Esophagus (tissue), 2 donors: ENCODE data around the gene TBX1. TPM values are rescaled to one million over a fixed set of nuclear protein-coding genes. Genes with fewer than 3 reads are reported as not detected.

Experiments
- H3K27ac ChIP-seq, 2 donors: one replicate each; pipeline ENCODE4 v1.5.1; 2013; ENCODE audit warnings: low read depth in 2 of 2, mild to moderate bottlenecking in 2 of 2, inconsistent platforms in 1 of 2, low read length in 1 of 2, moderate library complexity in 1 of 2
- H3K27me3 ChIP-seq, 2 donors: one replicate each; pipeline ENCODE4 v1.6.1; 2013; ENCODE audit warnings: low read length in 2 of 2, control low read depth in 1 of 2, mild to moderate bottlenecking in 1 of 2; ENCODE audit not compliant: insufficient read depth in 2 of 2, control insufficient read depth in 1 of 2
- H3K36me3 ChIP-seq, 2 donors: one replicate each; pipeline ENCODE4 v1.6.1; 2013; ENCODE audit warnings: low read length in 1 of 2; ENCODE audit not compliant: control insufficient read depth in 2 of 2, insufficient read depth in 2 of 2
- H3K4me1 ChIP-seq, 2 donors: one replicate each; pipeline ENCODE4 v1.6.1; 2013; ENCODE audit warnings: low read length in 1 of 2; ENCODE audit not compliant: control insufficient read depth in 2 of 2, insufficient read depth in 2 of 2
- H3K4me3 ChIP-seq, 2 donors: one replicate each; pipeline ENCODE4 v1.5.1; 2013; ENCODE audit warnings: low read length in 2 of 2, mild to moderate bottlenecking in 2 of 2, low read depth in 1 of 2, moderate library complexity in 1 of 2
- H3K9me3 ChIP-seq, 2 donors: one replicate each; pipeline ENCODE4 v1.6.1; 2013; ENCODE audit warnings: mild to moderate bottlenecking in 2 of 2, low read depth in 1 of 2, low read length in 1 of 2, moderate library complexity in 1 of 2; ENCODE audit not compliant: control insufficient read depth in 2 of 2, insufficient read depth in 1 of 2
- WGBS, 2 donors: extraction: QIAGEN DNeasy Blood & Tissue Kit; methylation state at CpG; one replicate each; pipeline ENCODE4 v1.1.7; 2013; 5-methylcytosine and 5-hydroxymethylcytosine counted together
- polyA plus RNA-seq, 2 donors: library from polyadenylated mRNA; stranded (reverse); fragments of 200-250 nt; gene quantifications; one replicate each; pipeline ENCODE4 v1.2.3, GENCODE V29; 2013
- donor health status: healthy with polysubstance abuse.
- donor health status: Bipolar disorder and iron deficiency.

Gene TBX1
- 1 to 10 TPM; 1.2 to 1.3 TPM for polyA plus RNA-seq

DNA sequence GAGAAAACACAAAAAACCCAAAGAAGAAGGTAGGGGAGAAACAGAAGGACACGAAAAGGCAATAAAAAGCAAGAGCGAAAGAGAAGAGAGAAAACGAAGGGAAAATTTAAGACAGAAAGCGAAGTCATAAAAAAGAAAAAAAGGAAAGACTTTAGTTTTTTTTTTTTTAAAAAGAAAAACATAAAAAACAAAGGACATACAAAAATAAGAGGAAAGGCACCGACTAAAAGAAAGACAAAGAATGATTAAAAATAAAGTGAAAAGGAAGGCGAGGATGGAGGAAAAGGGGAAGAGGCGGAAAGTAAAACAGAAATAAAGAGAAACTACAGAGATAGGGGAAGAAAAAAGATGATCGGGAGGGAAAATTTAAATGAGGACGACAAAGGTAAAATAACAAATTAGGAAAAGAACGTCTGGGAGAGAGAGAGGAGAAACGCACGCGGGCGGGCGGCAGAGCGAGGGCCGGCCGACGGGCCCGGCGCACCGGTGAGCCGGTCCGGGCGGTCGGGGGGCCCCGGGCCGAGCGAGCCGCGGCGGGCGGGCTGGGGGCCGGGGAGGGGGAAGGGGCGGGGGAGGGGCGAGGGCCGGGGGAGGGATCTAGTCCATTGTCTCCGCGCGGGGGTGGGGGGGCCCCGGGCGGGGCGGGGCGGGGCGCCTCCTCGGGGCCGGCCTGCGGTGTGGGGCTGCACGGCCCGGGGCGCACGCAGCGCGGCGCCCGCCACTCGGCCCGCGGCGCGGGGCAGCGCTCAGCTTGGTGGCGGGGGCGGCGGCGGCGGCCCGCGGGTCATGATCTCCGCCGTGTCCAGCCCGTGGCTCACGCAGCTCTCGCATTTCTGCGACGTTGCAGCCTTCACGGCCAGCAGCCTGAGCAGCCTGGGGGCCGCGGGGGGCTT lies at the start of gene TBX1:
TBX1 (plus strand) TSS at position 721 of the 893 bp plus-strand sequence; CDS start at position 787, 66 bp downstream.
- H3K4me1 ChIP-seq: peaks cover 13 to 26% of the 10 kb centered on the region in 2 donors
- 5 to 15% methylated on average over 16 to 64 of the region's 79 CpGs for WGBS, 2 donors
- peaks cover 0 to 39% of the 10 kb centered on the region in 2 donors for H3K27me3 ChIP-seq
- H3K27ac ChIP-seq: no peak within 1 kb of the TSS
- peak within 1 kb of the TSS in 1 of 2 donors; percentile 50 for H3K4me3 ChIP-seq
- H3K36me3 ChIP-seq: no peaks in the 10 kb centered on the region
- no peaks in the 10 kb centered on the region for H3K9me3 ChIP-seq

DNA sequence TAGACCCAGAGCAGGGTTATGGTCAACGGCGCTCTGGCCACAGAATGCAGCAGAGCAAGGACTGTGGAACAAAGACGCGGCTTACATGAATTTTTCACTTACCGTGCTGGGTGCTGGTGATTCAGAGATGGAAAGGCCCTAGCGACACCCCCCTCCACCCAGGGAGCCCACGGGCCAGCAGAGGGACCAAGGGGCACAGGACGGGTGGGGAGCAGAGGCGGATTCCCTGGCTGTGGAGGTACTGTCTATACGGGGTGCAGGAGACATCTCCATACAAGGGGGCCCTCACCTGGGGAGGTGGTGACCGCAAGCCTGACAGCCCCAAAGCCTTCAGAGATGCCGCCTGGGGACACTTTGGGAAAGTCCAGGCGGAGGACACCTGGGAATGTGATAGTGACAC lies 47.3 kb upstream of the TBX1 start:
- peaks cover 3 to 12% of the 10 kb centered on the region in 2 donors for H3K4me1 ChIP-seq

DNA sequence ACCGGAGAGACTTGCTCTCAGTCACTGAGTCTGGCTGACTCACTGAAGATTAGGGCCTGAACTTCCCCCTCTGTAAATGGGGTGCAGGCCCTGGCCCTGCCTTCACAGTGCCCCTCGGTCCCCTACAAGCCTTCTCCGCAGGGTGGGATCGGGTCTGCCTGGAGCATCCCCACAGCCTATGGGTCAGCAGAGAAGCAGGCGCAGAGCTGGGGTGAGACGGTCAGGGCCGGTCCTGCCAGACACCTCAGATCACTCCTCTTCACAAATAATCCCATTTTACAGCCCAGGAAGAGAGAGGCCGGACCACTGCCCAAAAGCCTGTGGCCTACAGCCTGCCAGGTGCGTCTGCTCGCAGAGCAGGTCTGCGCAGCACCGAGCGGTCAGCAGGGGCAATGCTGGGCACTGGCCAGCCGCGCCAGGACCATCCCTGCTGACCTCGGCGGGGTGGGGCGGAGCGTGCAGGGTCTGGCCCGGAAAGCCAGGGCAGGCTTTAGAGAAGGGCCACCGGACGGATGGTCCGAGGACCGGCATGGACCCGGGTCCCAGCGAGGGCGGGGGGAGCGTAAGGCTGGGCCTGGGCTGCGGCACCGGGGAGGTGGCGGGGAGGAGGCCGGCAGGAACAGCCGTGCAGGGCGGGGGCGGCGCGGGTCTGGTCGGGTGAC lies 46.8 kb upstream of the TBX1 start:
- Histone ChIP-seq H3K4me3 (peak overlapping the region; percentile 21 to 63), H3K36me3 (no peaks in the 10 kb centered on the region), H3K4me1 (peaks cover 7 to 18% of the 10 kb centered on the region in 2 donors), H3K27ac (peak overlapping the region in 1 of 2 donors; percentile 47), H3K27me3 (no peaks in the 10 kb centered on the region), H3K9me3 (no peaks in the 10 kb centered on the region)
- 26 to 35% methylated on average over 26 to 38 of the region's 38 CpGs for WGBS, 2 donors

More for the DNA sequence above, 47.3 kb upstream of the TBX1 start:
- 89 to 91% methylated on average over 13 of the region's 13 CpGs for WGBS, 2 donors
- H3K4me3 ChIP-seq: no peak overlapping the region
- H3K9me3 ChIP-seq: no peaks in the 10 kb centered on the region
- no peaks in the 10 kb centered on the region for H3K27me3 ChIP-seq
- H3K36me3 ChIP-seq: no peaks in the 10 kb centered on the region
- H3K27ac ChIP-seq: no peak overlapping the region

DNA sequence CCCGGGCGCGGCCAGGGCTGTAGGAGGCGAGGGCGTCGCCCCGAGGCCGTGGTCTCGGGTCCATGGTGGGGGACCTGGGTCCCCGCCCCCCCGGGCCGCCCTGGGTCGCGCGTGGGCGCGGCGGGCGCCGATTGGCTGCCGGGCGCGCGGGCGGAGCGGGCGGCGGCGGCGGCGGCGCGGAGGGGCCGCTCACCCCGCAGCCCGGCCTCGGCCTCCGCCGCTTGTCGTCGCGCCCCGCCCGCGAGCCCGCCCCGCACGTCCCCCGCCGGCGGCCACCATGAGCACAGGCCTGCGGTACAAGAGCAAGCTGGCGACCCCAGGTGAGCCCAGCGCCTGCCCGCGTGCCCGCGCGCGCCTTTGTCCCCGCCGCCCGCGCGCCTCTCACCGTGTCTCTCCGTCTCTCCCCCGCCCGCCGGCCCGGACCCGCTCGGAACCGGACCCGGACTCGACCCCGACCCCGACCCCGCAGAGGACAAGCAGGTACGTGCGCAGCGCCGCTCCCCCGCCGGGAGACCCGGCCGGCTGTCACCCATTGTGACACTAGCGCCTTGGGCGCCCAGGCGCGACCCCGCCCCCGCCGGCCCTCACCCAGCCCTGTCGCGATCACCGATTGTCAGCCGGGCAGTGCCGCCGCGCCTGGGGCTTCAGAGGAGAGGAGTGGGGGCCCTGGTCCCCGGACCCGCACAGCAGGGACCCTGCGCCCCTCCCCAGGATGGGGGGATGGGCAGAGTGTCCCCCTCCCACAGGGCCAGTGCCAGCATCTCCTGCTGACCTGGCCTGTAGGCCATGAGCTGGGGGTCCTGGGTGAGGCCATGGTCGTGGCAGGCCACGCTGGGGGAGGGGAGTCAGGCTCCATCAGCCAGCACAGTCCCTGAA lies 46.0 kb upstream of the TBX1 start, which contains the start of gene SEPTIN5:
SEPTIN5 (plus strand) TSS at position 192 of the 876 bp plus-strand sequence; CDS start at position 278, 86 bp downstream.
- Histone ChIP-seq H3K4me3 (peak within 1 kb of the TSS; percentile 63 to 73), H3K27ac (peak within 1 kb of the TSS; percentile 16 to 47), H3K9me3 (no peaks in the 10 kb centered on the region), H3K4me1 (peaks cover 7 to 16% of the 10 kb centered on the region in 2 donors), H3K27me3 (peaks cover 0 to 2% of the 10 kb centered on the region in 2 donors), H3K36me3 (no peaks in the 10 kb centered on the region)
- WGBS, 2 donors: 1 to 2% methylated on average over 63 to 106 of the region's 106 CpGs

DNA sequence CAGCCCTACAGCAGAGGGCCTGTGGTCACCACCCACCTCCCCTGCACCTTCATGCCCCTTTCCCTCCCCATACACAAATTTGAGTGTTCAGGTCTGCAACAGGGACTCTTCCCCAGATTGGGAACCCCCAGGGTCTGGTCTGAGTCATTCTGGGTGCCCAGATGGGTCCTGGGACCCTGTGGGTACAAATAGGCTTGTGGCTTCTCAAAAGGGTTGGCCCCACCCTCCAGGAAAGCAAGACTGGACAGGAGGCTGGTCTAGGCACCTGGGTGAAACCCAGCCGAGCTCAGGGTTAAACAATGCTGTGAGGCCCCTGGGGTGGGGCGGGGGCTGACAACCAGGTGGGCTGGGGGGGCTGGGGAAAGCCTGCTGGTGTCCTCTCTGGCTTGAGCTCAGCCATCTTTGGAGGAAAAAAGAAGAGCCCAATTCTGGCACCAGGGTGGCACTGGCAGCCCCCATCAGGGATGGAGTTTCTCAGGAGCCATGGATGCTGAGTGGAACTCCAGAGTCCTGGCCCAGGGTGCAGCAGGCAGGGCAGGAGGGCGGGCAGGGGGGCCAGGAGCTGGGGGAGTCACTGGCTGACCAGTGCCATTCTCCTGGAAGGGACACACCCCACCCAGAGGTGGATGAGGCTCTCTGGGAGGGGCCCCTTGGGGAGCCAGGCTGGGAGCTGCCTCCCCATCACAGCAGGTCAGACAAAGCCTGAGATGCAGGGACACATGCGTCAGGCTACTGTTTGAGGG lies 45.2 kb upstream of the TBX1 start:
- peaks cover 7 to 16% of the 10 kb centered on the region in 2 donors for H3K4me1 ChIP-seq
- H3K27me3 ChIP-seq: peaks cover 0 to 2% of the 10 kb centered on the region in 2 donors
- no peaks in the 10 kb centered on the region for H3K9me3 ChIP-seq
- 66 to 74% methylated on average over 4 of the region's 4 CpGs for WGBS, 2 donors
- peaks cover 0 to 6% of the 10 kb centered on the region in 2 donors for H3K36me3 ChIP-seq
- H3K27ac ChIP-seq: peak overlapping the region in 1 of 2 donors; percentile 24
- peak overlapping the region; percentile 63 to 73 for H3K4me3 ChIP-seq

DNA sequence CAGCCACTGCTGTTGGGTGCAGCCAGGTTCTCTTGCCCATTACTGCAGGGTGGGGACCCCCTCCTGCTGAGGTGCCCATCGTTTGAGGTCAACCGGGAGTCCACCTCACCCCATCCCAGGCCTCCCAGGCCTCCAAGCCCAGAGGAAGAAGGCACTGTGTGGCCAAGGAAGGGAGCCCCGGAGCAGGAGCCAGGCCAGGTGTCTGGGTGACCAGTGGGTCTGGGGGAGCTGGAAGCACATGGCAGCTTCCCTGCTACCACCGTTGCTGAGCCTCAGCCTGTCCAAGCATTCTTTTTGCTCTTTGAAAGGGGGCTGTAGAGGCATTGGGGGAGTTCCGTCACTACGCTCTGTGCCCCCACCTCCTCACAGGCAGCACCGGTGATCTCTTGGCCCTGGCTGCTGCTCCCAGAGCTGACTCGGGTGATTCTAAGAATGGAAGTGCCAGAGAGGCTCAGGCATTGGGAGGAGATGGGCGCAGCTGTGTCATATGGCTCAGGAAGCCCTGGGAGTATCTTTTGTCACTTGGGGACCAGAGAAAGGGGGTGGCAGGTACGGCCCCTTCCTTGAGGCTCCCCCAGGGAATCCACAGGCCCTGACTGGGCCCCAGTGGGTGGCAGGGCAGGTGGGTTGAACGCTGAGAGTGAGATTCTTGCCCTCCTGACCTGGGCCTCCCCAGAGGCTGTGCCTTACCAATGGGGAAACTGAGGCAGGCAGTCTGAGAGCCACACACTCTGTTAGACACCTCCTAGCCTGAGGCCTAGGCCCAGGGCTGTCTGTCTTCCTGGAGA lies 44.3 kb upstream of the TBX1 start:
- no peaks in the 10 kb centered on the region for H3K9me3 ChIP-seq
- H3K27me3 ChIP-seq: peaks cover 0 to 2% of the 10 kb centered on the region in 2 donors
- no peak overlapping the region for H3K4me3 ChIP-seq
- peaks cover 0 to 12% of the 10 kb centered on the region in 2 donors for H3K36me3 ChIP-seq
- peaks cover 7 to 16% of the 10 kb centered on the region in 2 donors for H3K4me1 ChIP-seq
- 84 to 87% methylated on average over 11 of the region's 11 CpGs for WGBS, 2 donors
- H3K27ac ChIP-seq: no peak overlapping the region

DNA sequence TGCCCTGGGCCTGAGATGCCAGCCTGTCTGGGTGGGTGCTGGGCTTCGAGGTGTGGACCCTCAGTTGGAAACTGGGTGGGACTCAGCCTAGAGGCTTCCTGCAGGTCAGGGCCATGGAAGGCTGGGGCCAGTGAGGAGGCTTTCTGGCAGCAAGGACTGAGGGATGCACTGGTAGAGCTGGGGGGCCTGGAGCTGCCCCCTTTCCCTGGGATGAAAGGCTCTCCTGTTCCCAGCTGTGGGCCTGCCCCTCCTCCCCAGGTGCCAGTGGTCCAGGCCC lies 43.8 kb upstream of the TBX1 start:
- peaks cover 0 to 2% of the 10 kb centered on the region in 2 donors for H3K27me3 ChIP-seq
- peaks cover 3 to 16% of the 10 kb centered on the region in 2 donors for H3K36me3 ChIP-seq
- H3K27ac ChIP-seq: no peak overlapping the region
- H3K9me3 ChIP-seq: no peaks in the 10 kb centered on the region
- 86 to 100% methylated on average over 1 of the region's 1 CpG for WGBS, 2 donors
- no peak overlapping the region for H3K4me3 ChIP-seq
- peaks cover 7 to 16% of the 10 kb centered on the region in 2 donors for H3K4me1 ChIP-seq

DNA sequence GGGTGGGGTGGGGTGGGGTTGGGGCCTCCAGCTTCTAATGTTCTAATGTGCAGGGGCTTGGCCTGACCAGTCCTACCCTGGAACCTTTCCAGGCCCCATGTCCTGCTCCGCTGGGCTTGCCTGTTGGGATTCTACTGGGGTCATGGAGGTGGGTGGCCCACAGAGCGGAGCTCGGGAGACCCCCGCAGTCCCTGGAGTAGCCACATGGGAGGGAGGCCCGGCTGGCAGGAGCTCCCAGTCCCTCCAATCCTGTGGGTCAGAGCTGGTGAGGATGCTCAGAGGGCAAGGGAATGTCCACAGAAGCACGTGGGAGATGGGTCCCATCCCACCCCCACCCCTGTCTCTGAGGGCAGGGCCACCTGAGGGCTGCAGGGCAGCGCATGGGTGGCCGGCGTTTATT lies 43.4 kb upstream of the TBX1 start:
- Histone ChIP-seq H3K4me3 (no peak overlapping the region), H3K36me3 (peaks cover 3 to 17% of the 10 kb centered on the region in 2 donors), H3K27me3 (peaks cover 0 to 2% of the 10 kb centered on the region in 2 donors), H3K27ac (no peak overlapping the region), H3K4me1 (peaks cover 7 to 16% of the 10 kb centered on the region in 2 donors), H3K9me3 (peaks cover 0 to under 1% of the 10 kb centered on the region in 2 donors)
- 82 to 88% methylated on average over 9 of the region's 9 CpGs for WGBS, 2 donors
